ENCODE measurements around the gene SNRNP25.
A peak's percentile ranks its signal among the peaks of the same experiment; 100 is the strongest.

Gene SNRNP25

GRCh38 chr16:78444-79150, 25.0 kb downstream of the SNRNP25 start:
- no peak for DNase-seq (ENCODE audit: low spot score)

- DNase-seq (ENCODE audit: low spot score) = no peak
These were observed 25.8 kb downstream of the SNRNP25 start for GRCh38 chr16:79151-80054.

- no peak for DNase-seq (ENCODE audit: low spot score)
These were observed 29.5 kb downstream of the SNRNP25 start for GRCh38 chr16:83060-83603.

- DNase-seq (ENCODE audit: low spot score) = no peak
These were observed 30.4 kb downstream of the SNRNP25 start for GRCh38 chr16:83781-84615.

- peak; percentile 82 for DNase-seq (ENCODE audit: low spot score)
These were observed 31.2 kb downstream of the SNRNP25 start for GRCh38 chr16:84718-85406.

GRCh38 chr16:85407-85782, 31.8 kb downstream of the SNRNP25 start:
- DNase-seq (ENCODE audit: low spot score) = no peak

GRCh38 chr16:85865-86264, 32.2 kb downstream of the SNRNP25 start:
- no peak for DNase-seq (ENCODE audit: low spot score)

GRCh38 chr16:86483-86952, 32.9 kb downstream of the SNRNP25 start:
- no peak for DNase-seq (ENCODE audit: low spot score)

- no peak for DNase-seq (ENCODE audit: low spot score)
These were observed 35.0 kb downstream of the SNRNP25 start for GRCh38 chr16:88613-89012.

GRCh38 chr16:89391-90302, 36.0 kb downstream of the SNRNP25 start:
- DNase-seq (ENCODE audit: low spot score) = no peak

- no peak for DNase-seq (ENCODE audit: low spot score)
These were observed 37.9 kb downstream of the SNRNP25 start for GRCh38 chr16:91484-91883.

GRCh38 chr16:92431-93339, 39.1 kb downstream of the SNRNP25 start:
- no peak for DNase-seq (ENCODE audit: low spot score)

GRCh38 chr16:94918-95265, 41.3 kb downstream of the SNRNP25 start:
- no peak for DNase-seq (ENCODE audit: low spot score)

GRCh38 chr16:96935-97381, 43.3 kb downstream of the SNRNP25 start:
- DNase-seq (ENCODE audit: low spot score) = peak; percentile 96

GRCh38 chr16:97822-98221, 44.2 kb downstream of the SNRNP25 start:
- DNase-seq (ENCODE audit: low spot score) = no peak

GRCh38 chr16:100989-101388, 47.4 kb downstream of the SNRNP25 start:
- no peak for DNase-seq (ENCODE audit: low spot score)

- no peak for DNase-seq (ENCODE audit: low spot score)
These were observed 48.0 kb downstream of the SNRNP25 start for GRCh38 chr16:101586-101985.

GRCh38 chr16:102060-102855, 48.6 kb downstream of the SNRNP25 start:
- DNase-seq (ENCODE audit: low spot score) = no peak

All from NAMALWA (cell line).